GM12892 (cell line): Measurements from ENCODE around the gene CCR5AS.

Experiments used
- POLR2A ChIP-seq: IDR thresholded peaks from 2 replicates; pipeline ENCODE4 v1.6.1; 2011; ENCODE audit warnings: low read depth, low read length, control low read depth
- POLR2AphosphoS5 ChIP-seq: IDR thresholded peaks from 2 replicates; pipeline ENCODE4 v1.6.1; 2011; ENCODE audit warnings: low read depth, low read length, control low read depth
- TAF1 ChIP-seq: IDR thresholded peaks from 2 replicates; pipeline ENCODE4 v1.6.1; 2011; ENCODE audit warnings: low read depth, mild to moderate bottlenecking, control low read depth, low read length, borderline replicate concordance

GRCh38 chr3:46369151-46369550, 37.7 kb downstream of the CCR5AS start:
- TF ChIP-seq POLR2A (no peak), POLR2AphosphoS5 (no peak), TAF1 (no peak)
